RPMI7951 (cell line): ENCODE measurements around the gene DISC1. TPM values are rescaled to one million over a fixed set of nuclear protein-coding genes. Genes with fewer than 3 reads are reported as not detected.
A peak's percentile ranks its signal among the peaks of the same experiment; 100 is the strongest.

Experiments
- DNase-seq: peaks from one replicate; pipeline ENCODE4 v3.0.0-alpha.2; 2012; ENCODE audit warnings: low read depth
- total RNA-seq: library from RNA; depleted of rRNA; stranded (reverse); fragments of >200 nt; shearing (Covaris generic); gene quantifications from 2 replicates; pipeline ENCODE4 v1.2.3, GENCODE V29; 2014

DISC1 gene
- total RNA-seq, 1 experiment from 2014 or later: 1.9 TPM

- peak; percentile 17 for DNase-seq
Measured at GRCh38 chr1:231695439-231696255, 69.1 kb downstream of the DISC1 start.

- DNase-seq: no peak
Measured at GRCh38 chr1:231699784-231700183, 73.2 kb downstream of the DISC1 start.

- DNase-seq: no peak
Measured at GRCh38 chr1:231701306-231701705, 74.7 kb downstream of the DISC1 start.

- DNase-seq: no peak
Measured at GRCh38 chr1:231702331-231702730, 75.7 kb downstream of the DISC1 start.

GRCh38 chr1:231702804-231703203 is 76.2 kb downstream of the DISC1 start:
- DNase-seq: peak; percentile 62

- DNase-seq: no peak
Measured at GRCh38 chr1:231705806-231706760, 79.5 kb downstream of the DISC1 start.

GRCh38 chr1:231706934-231707333 is 80.3 kb downstream of the DISC1 start:
- no peak for DNase-seq

- no peak for DNase-seq
Measured at GRCh38 chr1:231707407-231707806, 80.8 kb downstream of the DISC1 start.

GRCh38 chr1:231708394-231708793 is 81.8 kb downstream of the DISC1 start:
- DNase-seq: no peak

- DNase-seq: no peak
Measured at GRCh38 chr1:231714440-231714839, 87.8 kb downstream of the DISC1 start.

- DNase-seq: no peak
Measured at GRCh38 chr1:231715816-231716722, 89.5 kb downstream of the DISC1 start.

- no peak for DNase-seq
Measured at GRCh38 chr1:231716879-231717278, 90.3 kb downstream of the DISC1 start.

GRCh38 chr1:231719485-231720183 is 93.0 kb downstream of the DISC1 start:
- no peak for DNase-seq

GRCh38 chr1:231720652-231721325 is 94.2 kb downstream of the DISC1 start:
- no peak for DNase-seq

GRCh38 chr1:231721436-231721835 is 94.8 kb downstream of the DISC1 start:
- DNase-seq: no peak

GRCh38 chr1:231722356-231722755 is 95.8 kb downstream of the DISC1 start:
- DNase-seq: no peak

GRCh38 chr1:231723146-231723545 is 96.6 kb downstream of the DISC1 start:
- no peak for DNase-seq

- DNase-seq: no peak
Measured at GRCh38 chr1:231724041-231724440, 97.5 kb downstream of the DISC1 start.

GRCh38 chr1:231724876-231725647 is 98.5 kb downstream of the DISC1 start:
- peak; percentile 73 for DNase-seq

GRCh38 chr1:231727171-231727570 is 100.6 kb downstream of the DISC1 start:
- peak; percentile 48 for DNase-seq
